Measurements from ENCODE around the gene CHST15. TPM values are rescaled to one million over a fixed set of nuclear protein-coding genes. Genes with fewer than 3 reads are reported as not detected.
A peak's percentile ranks its signal among the peaks of the same experiment; 100 is the strongest.

Gene CHST15
- total and polyA plus RNA-seq, 2 of the 8 experiments (the other 6 are each of a cell fraction or from before 2014, with no cell fraction given) = 8.8 to 9.1 TPM

DNA sequence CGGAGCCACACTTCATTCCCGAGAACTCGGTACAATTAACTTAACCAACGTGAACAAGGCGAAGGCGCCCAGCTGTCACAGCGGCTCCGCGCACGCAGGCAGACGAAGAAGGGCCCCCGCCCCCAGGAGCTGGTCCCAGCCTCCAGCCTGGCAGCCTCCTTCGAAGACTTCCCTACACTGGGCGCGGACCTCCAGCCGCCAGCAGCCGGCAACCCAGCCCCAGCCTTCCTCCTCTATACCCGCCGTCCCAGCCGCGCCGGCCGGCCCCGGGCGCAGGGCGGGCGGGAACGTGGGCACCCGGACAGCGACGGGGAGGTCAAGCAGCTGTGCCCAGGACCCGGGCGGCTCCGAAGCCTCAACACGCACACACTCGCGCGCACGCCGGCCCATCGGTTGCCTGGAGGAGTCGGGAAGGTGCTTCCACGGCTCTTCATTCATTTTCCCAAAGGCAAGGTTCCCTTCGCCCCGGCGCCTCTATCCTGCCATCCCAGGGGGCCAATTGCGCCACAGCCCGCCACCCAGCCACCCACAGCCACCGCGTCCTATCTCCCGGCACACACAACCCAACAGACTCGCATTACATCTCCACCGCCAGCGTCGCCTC is 1.6 kb downstream of the CHST15 start:
- Histone ChIP-seq H2AFZ (ENCODE audit: low read length) (no peak overlapping the region), H2BK120ac (replicated peaks; ENCODE audit: low read depth, low read length) (no peak overlapping the region), H3K14ac (ENCODE audit: insufficient read length) (no peak overlapping the region), H3K4ac (replicated peaks; ENCODE audit: insufficient read length, low read depth, low read length) (no peak overlapping the region), H3K9ac (replicated peaks in 1 of 4; ENCODE audit: extremely low read depth in 1 of 4, low read depth in 3 of 4, low read length in 3 of 4) (peak overlapping the region in 3 of 4 experiments; percentile 1 to 15 (median 12); a peak in 4 of 7 replicates), H3K18ac (ENCODE audit: extremely low read depth, low read length) (no peak overlapping the region; the same call in 1 of the 2 replicates), H3K79me2 (ENCODE audit: control insufficient read depth in 1 of 2, insufficient read depth in 2 of 2, low read length in 2 of 2) (peaks cover 0 to 13% of the 10 kb centered on the region in 2 experiments; a peak in 1 of 4 replicates), H3K4me2 (ENCODE audit: insufficient read depth in 1 of 2, low read depth in 2 of 2, low read length in 2 of 2) (peak overlapping the region; percentile 65 to 94), H3K9me3 (ENCODE audit: insufficient read depth in 2 of 2, low read depth in 1 of 2, low read length in 1 of 2) (no peaks in the 10 kb centered on the region), H2BK20ac (ENCODE audit: low read length) (no peak overlapping the region), H3K23me2 (ENCODE audit: low read depth, low read length) (peaks cover 17% of the 10 kb centered on the region; the same call in 1 of the 2 replicates), H4K91ac (replicated peaks; ENCODE audit: insufficient read length, low read length) (no peak overlapping the region), H2AK5ac (ENCODE audit: low read depth, low read length) (no peak overlapping the region), H2BK12ac (ENCODE audit: low read depth, low read length) (no peak overlapping the region), H3K56ac (replicated peaks; ENCODE audit: insufficient read length, low read depth, low read length) (no peak overlapping the region), H3K4me1 (replicated peaks in 1 of 4; ENCODE audit: control insufficient read depth in 3 of 4, insufficient read depth in 4 of 4, low read length in 3 of 4) (peaks cover 0 to 3% (median 3%) of the 10 kb centered on the region in 4 experiments; a peak in 4 of 7 replicates), H3K36me3 (ENCODE audit: control insufficient read depth in 2 of 4, insufficient read depth in 4 of 4, low read length in 3 of 4) (no peaks in the 10 kb centered on the region), H3K79me1 (ENCODE audit: low read depth, low read length) (0 out of 2 replicates have a peak, but pooled peaks cover 2% of the 10 kb centered on the region), H4K5ac (ENCODE audit: insufficient read length, low read depth, low read length) (no peak overlapping the region), H2BK15ac (ENCODE audit: low read length) (no peak overlapping the region), H4K8ac (ENCODE audit: extremely low read depth, insufficient read depth, low read length) (peak overlapping the region; percentile 77; the same call in 1 of the 2 replicates), H3K23ac (ENCODE audit: insufficient read length) (no peak overlapping the region), H3K27me3 (replicated peaks in 1 of 4; ENCODE audit: control insufficient read depth in 3 of 4, extremely low read depth in 1 of 4, insufficient read depth in 3 of 4, low read length in 3 of 4) (peaks cover 4 to 46% (median 29%) of the 10 kb centered on the region in 4 experiments), H2BK5ac (ENCODE audit: low read depth, low read length) (no peak overlapping the region), H3K4me3 (ENCODE audit: extremely low read depth in 1 of 4, insufficient read depth in 2 of 4, low read depth in 3 of 4, low read length in 4 of 4) (peak overlapping the region; percentile 62 to 74 (median 72)), H3K27ac (ENCODE audit: low read depth, low read length) (no peak overlapping the region), H4K20me1 (replicated peaks in 1 of 2; ENCODE audit: control insufficient read depth in 1 of 2, insufficient read depth in 2 of 2, low read length in 2 of 2) (peaks cover 3 to 10% of the 10 kb centered on the region in 2 experiments)
- 3% methylated on average over 37 of the region's 55 CpGs; no CpG with 5 or more reads in 1 of the 2 experiments for WGBS, 2 experiments (ENCODE audit: extremely low coverage in 1 of 2, insufficient coverage in 1 of 2, insufficient read length in 1 of 2, insufficient replicate concordance in 2 of 2, low coverage in 1 of 2, low lambda C conversion rate in 2 of 2, missing lambda C conversion rate in 1 of 2)
- FAIRE-seq (no peak), DNase-seq (ENCODE audit: low read depth in 1 of 2, low spot score in 2 of 2) (peak in 1 of 2 experiments; percentile 71)
- POLR2A ChIA-PET (ENCODE audit: partially characterized antibody) = interaction anchor here (0.9 to 1.5 kb wide), 3 partner anchors 11 to 65 kb away, joined by 3 to 6 read pairs (median 3); no protein-coding TSS in a partner anchor
- CTCF ChIA-PET (ENCODE audit: partially characterized antibody) = interaction anchor here (0.6 to 1.8 kb wide), 7 partner anchors 12 to 297 kb away, joined by 3 to 5 read pairs (median 3); no protein-coding TSS in a partner anchor
- TF ChIP-seq GTF2F1 (IDR thresholded peaks at IDR 0.05; ENCODE audit: borderline replicate concordance, low read depth, low read length) = no peak
- TF ChIP-seq CEBPB (IDR thresholded peaks at IDR 0.05; ENCODE audit: low read depth, low read length) = peak; percentile 44
- TF ChIP-seq GABPA (IDR thresholded peaks at IDR 0.05; ENCODE audit: borderline replicate concordance, insufficient read depth, low read length) = 0 out of 2 replicates have a peak, but pooled peaks have one; percentile 19
- peak; percentile 15 for TF ChIP-seq RNF2 (IDR thresholded peaks at IDR 0.05; ENCODE audit: borderline replicate concordance, low read depth, low read length, missing control alignments, poor library complexity, severe bottlenecking)
- TF ChIP-seq CBX8 (IDR thresholded peaks at IDR 0.05; ENCODE audit: borderline replicate concordance, low read depth, low read length) = no peak
- peak; percentile 45 for TF ChIP-seq MAX (IDR thresholded peaks at IDR 0.05)
- peak; percentile 1 for TF ChIP-seq KDM4A (IDR thresholded peaks at IDR 0.05; ENCODE audit: low read depth, low read length, severe bottlenecking)
- peak; percentile 69 for TF ChIP-seq EZH2 (IDR thresholded peaks at IDR 0.05; ENCODE audit: low read depth, low read length, severe bottlenecking)
- no peak for TF ChIP-seq ZNF274 (IDR thresholded peaks at IDR 0.05; ENCODE audit: borderline replicate concordance, extremely low read depth, low read length)
- TF ChIP-seq CHD2 (IDR thresholded peaks at IDR 0.05; ENCODE audit: low read length) = no peak
- TF ChIP-seq PHF8 (conservative IDR thresholded peaks at IDR 0.05; ENCODE audit: low read depth, low read length) = 0 out of 2 replicates have a peak, but pooled peaks have one; percentile 14
